Astrocyte of the hippocampus (primary cell): ENCODE data around the gene USP5.

Experiments
- DNase-seq: peaks from one replicate; pipeline ENCODE4 v3.0.0; 2011; ENCODE audit warnings: low read depth, low spot score

USP5 gene

GRCh38 chr12:6851921-6852650 is at the start of gene USP5:
USP5 (plus strand) TSS chr12:6852150; CDS start chr12:6852180, 30 bp downstream.
- DNase-seq: peak; percentile 100

GRCh38 chr12:6807170-6807569 is 44.8 kb upstream of the USP5 start:
- no peak for DNase-seq

- DNase-seq: no peak
Measured at GRCh38 chr12:6809056-6809455, 42.9 kb upstream of the USP5 start.

- no peak for DNase-seq
Measured at GRCh38 chr12:6810758-6811157, 41.2 kb upstream of the USP5 start.

GRCh38 chr12:6813363-6813762 is 38.6 kb upstream of the USP5 start:
- no peak for DNase-seq

- no peak for DNase-seq
Measured at GRCh38 chr12:6816598-6816997, 35.4 kb upstream of the USP5 start.

- no peak for DNase-seq
Measured at GRCh38 chr12:6817098-6817497, 34.9 kb upstream of the USP5 start.

- no peak for DNase-seq
Measured at GRCh38 chr12:6817662-6818157, 34.2 kb upstream of the USP5 start.

GRCh38 chr12:6818222-6818621 is 33.7 kb upstream of the USP5 start:
- no peak for DNase-seq

- DNase-seq: no peak
Measured at GRCh38 chr12:6818645-6819044, 33.3 kb upstream of the USP5 start.

GRCh38 chr12:6819106-6820030 is 32.6 kb upstream of the USP5 start:
- no peak for DNase-seq

GRCh38 chr12:6820166-6820565 is 31.8 kb upstream of the USP5 start:
- no peak for DNase-seq

- peak; percentile 79 for DNase-seq
Measured at GRCh38 chr12:6821591-6822425, 30.1 kb upstream of the USP5 start, which contains the start of gene GPR162. GPR162 (plus strand) TSS chr12:6821821; CDS start chr12:6823899, 2,078 bp downstream.

GRCh38 chr12:6822426-6823135 is 29.4 kb upstream of the USP5 start:
- no peak for DNase-seq

- no peak for DNase-seq
Measured at GRCh38 chr12:6823182-6824084, 28.5 kb upstream of the USP5 start.

- no peak for DNase-seq
Measured at GRCh38 chr12:6824085-6824775, 27.7 kb upstream of the USP5 start.

GRCh38 chr12:6824901-6825381 is 27.0 kb upstream of the USP5 start:
- DNase-seq: peak; percentile 48

- peak; percentile 93 for DNase-seq
Measured at GRCh38 chr12:6825398-6826124, 26.4 kb upstream of the USP5 start.
